ENCODE measurements around the gene FBXO28. TPM values are rescaled to one million over a fixed set of nuclear protein-coding genes. Genes with fewer than 3 reads are reported as not detected.

Gene FBXO28
- total RNA-seq, 4 donors from 2014 or later, result 16.7 to 21.3 (median 18.8) TPM

- Histone ChIP-seq H3K36me3 (no peaks in the 10 kb centered on the region), H3K27ac (peak overlapping the region; percentile 64 to 97 (median 94)), H3K9me3 (no peaks in the 10 kb centered on the region), H3K4me3 (peak overlapping the region; percentile 70 to 92 (median 80)), H3K4me1 (peaks cover 0 to 31% (median 9%) of the 10 kb centered on the region in 4 donors), H3K27me3 (no peaks in the 10 kb centered on the region)
- WGBS, 2 donors, result 72 to 73% methylated on average over 22 of the region's 22 CpGs
- DNase-seq (ENCODE audit: low spot score in 2 of 2), result no peak
- TF ChIP-seq EP300 (IDR thresholded peaks at IDR 0.05) (no peak), CTCF (IDR thresholded peaks at IDR 0.05) (no peak), POLR2A (IDR thresholded peaks at IDR 0.05) (no peak)
These were observed 68.3 kb downstream of the FBXO28 start for GRCh38 chr1:224182057-224182865.

GRCh38 chr1:224182866-224183590, 69.1 kb downstream of the FBXO28 start, which contains the start of gene DEGS1:
DEGS1 (plus strand) TSS chr1:224183240; CDS start chr1:224183337, 97 bp downstream.
- Histone ChIP-seq H3K36me3 (no peaks in the 10 kb centered on the region), H3K27ac (peak within 1 kb of the TSS; percentile 64 to 97 (median 94)), H3K4me1 (peaks cover 0 to 31% (median 9%) of the 10 kb centered on the region in 4 donors), H3K27me3 (no peaks in the 10 kb centered on the region), H3K9me3 (no peaks in the 10 kb centered on the region), H3K4me3 (peak within 1 kb of the TSS; percentile 70 to 92 (median 80))
- TF ChIP-seq EP300 (IDR thresholded peaks at IDR 0.05) (peak in 1 of 2 donors; percentile 85), CTCF (IDR thresholded peaks at IDR 0.05) (peak in 2 of 5 experiments; percentile 5 to 27), POLR2A (IDR thresholded peaks at IDR 0.05) (peak; percentile 88 to 93)
- DNase-seq (ENCODE audit: low spot score in 2 of 2), result peak; percentile 64 to 68
- WGBS, 2 donors, result 0% methylated on average over 17 to 69 of the region's 94 CpGs

- Histone ChIP-seq H3K27me3 (no peaks in the 10 kb centered on the region), H3K27ac (peak overlapping the region; percentile 64 to 97 (median 94)), H3K36me3 (no peaks in the 10 kb centered on the region), H3K4me1 (peaks cover 0 to 31% (median 9%) of the 10 kb centered on the region in 4 donors), H3K9me3 (no peaks in the 10 kb centered on the region), H3K4me3 (peak overlapping the region; percentile 70 to 92 (median 80))
- DNase-seq (ENCODE audit: low spot score in 2 of 2), result peak in 1 of 2 donors; percentile 12
- WGBS, 2 donors, result 1 to 2% methylated on average over 12 to 24 of the region's 53 CpGs
- TF ChIP-seq POLR2A (IDR thresholded peaks at IDR 0.05), result no peak
- no peak for TF ChIP-seq CTCF (IDR thresholded peaks at IDR 0.05)
- TF ChIP-seq EP300 (IDR thresholded peaks at IDR 0.05), result no peak
These were observed 69.8 kb downstream of the FBXO28 start for GRCh38 chr1:224183591-224184312.

GRCh38 chr1:224185208-224185607, 71.3 kb downstream of the FBXO28 start:
- Histone ChIP-seq H3K4me3 (no peak overlapping the region), H3K27me3 (no peaks in the 10 kb centered on the region), H3K27ac (no peak overlapping the region), H3K36me3 (peaks cover 0 to 7% (median 0%) of the 10 kb centered on the region in 3 donors), H3K4me1 (peaks cover 0 to 31% (median 9%) of the 10 kb centered on the region in 4 donors), H3K9me3 (no peaks in the 10 kb centered on the region)
- DNase-seq (ENCODE audit: low spot score in 2 of 2), result no peak
- 92 to 96% methylated on average over 8 of the region's 8 CpGs for WGBS, 2 donors
- TF ChIP-seq EP300 (IDR thresholded peaks at IDR 0.05), result no peak
- TF ChIP-seq CTCF (IDR thresholded peaks at IDR 0.05), result no peak
- no peak for TF ChIP-seq POLR2A (IDR thresholded peaks at IDR 0.05)

Data from tibial nerve (tissue), 4 donors.